Fibroblast of mammary gland (primary cell): ENCODE results near the gene CYP27C1.
"Not testable (repeated sequence)": the region's sequence is repeated elsewhere in the genome, so short reads cannot be mapped to it uniquely, and the experiment has no call there.

Source experiments
- DNase-seq: peaks from one replicate; pipeline ENCODE4 v3.0.0-alpha.2; 2010; ENCODE audit warnings: low read depth
- H3K4me3 ChIP-seq: 2 replicates; pipeline ENCODE4 v1.5.1; 2011; ENCODE audit warnings: low read depth, mild to moderate bottlenecking, low read length, moderate library complexity; ENCODE audit not compliant: control insufficient read depth
- TF ChIP-seq, protein P1 (sequence below): conservative IDR thresholded peaks from 2 replicates; pipeline ENCODE4 v1.5.1; 2011; ENCODE audit warnings: low read depth, low read length, inconsistent platforms; ENCODE audit not compliant: control insufficient read depth, insufficient read depth

Gene CYP27C1

DNA sequence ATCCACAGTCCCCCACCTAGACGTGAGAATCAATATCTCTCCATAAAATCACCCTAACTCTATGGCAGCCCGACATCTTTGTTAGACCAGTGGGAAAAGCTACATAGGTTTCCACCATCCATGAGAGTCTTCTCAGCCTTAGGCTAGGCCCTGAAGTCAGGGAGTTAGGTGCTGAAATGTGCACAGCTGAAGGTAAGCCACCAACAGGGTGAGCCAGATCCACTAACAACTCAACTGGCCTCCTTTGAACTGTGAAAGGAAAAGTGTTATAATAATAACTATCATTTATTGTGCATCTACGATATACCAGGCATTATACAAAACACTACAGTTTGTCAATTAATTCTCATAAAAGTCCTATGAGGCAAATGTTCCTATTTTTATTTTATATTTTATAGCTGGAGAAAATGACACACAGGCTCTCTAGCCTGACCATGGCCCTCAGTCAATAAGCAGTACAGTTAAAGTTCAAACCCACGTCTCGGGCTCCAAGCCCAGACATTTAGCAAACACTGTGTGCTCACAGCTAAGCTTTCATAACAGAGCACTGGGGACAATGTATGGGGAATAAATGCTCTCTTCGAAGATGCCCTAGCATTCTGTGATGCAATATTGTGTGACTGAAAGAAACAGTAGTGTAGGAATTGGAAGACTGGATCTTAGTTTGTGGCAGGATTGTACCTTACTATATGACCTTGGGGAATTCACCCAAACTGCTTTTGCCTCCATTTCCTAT is 11.2 kb upstream of the CYP27C1 start:
- no peak overlapping the region for H3K4me3 ChIP-seq
- TF ChIP-seq, protein P1, sequence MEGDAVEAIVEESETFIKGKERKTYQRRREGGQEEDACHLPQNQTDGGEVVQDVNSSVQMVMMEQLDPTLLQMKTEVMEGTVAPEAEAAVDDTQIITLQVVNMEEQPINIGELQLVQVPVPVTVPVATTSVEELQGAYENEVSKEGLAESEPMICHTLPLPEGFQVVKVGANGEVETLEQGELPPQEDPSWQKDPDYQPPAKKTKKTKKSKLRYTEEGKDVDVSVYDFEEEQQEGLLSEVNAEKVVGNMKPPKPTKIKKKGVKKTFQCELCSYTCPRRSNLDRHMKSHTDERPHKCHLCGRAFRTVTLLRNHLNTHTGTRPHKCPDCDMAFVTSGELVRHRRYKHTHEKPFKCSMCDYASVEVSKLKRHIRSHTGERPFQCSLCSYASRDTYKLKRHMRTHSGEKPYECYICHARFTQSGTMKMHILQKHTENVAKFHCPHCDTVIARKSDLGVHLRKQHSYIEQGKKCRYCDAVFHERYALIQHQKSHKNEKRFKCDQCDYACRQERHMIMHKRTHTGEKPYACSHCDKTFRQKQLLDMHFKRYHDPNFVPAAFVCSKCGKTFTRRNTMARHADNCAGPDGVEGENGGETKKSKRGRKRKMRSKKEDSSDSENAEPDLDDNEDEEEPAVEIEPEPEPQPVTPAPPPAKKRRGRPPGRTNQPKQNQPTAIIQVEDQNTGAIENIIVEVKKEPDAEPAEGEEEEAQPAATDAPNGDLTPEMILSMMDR, result no peak
- peak; percentile 58 for DNase-seq

DNA sequence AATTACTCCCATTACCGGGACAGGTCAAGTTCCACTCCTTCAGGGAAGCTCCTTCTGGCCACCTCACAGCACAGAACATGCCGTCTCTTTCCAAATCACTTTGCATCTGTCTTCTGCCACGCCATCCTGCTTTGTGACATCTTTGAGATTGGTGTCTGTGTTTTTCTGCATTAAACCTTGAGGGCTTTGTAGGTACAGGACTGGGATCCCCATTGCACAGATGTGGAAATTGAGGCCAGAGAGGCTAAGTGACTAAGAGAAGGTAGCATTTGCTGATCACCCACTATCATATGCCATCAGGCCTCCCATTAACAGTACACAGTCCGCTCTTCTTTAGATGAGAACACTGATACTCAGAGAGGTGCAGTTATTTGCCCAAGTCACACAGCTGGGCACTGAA is 9.5 kb upstream of the CYP27C1 start:
- TF ChIP-seq, protein P1, result no peak
- DNase-seq, result no peak
- no peak overlapping the region for H3K4me3 ChIP-seq

DNA sequence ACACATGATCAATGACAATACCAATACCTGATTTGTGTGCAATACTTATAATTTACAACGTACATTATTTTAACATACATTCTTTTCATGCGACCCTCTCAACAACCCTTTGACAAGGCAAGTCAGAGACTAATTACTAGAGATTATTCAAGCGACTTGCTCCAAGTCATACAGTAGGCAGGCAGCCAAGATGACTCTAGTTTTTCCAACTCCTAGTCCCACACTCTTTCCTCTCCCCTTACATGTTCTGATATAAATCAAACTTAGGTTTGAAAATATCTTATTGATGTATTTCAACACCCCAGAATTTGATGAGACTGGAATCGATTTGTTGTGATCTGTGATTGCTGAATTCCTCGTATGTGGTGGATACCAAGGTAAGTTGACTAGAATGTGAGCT is 8.0 kb upstream of the CYP27C1 start:
- peak; percentile 45 for DNase-seq
- TF ChIP-seq, protein P1, result no peak

DNA sequence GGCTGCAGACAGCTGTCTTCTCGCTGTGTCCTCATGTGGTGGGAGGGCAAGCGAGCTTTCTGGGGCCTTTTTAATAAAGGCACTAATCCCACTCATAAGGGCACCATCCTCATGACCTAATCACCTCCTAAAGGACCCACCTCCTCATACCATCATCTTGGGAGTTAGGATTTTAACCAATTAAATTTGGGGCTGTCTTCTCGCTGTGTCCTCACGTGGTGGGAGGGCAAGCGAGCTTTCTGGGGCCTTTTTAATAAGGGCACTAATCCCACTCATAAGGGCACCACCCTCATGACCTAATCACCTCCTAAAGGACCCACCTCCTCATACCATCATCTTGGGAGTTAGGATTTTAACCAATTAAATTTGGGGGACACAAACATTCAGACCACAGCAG is 7.2 kb upstream of the CYP27C1 start:
- not testable (repeated sequence) for H3K4me3 ChIP-seq, DNase-seq

More for the DNA sequence above, 8.0 kb upstream of the CYP27C1 start:
- no peak overlapping the region for H3K4me3 ChIP-seq

DNA sequence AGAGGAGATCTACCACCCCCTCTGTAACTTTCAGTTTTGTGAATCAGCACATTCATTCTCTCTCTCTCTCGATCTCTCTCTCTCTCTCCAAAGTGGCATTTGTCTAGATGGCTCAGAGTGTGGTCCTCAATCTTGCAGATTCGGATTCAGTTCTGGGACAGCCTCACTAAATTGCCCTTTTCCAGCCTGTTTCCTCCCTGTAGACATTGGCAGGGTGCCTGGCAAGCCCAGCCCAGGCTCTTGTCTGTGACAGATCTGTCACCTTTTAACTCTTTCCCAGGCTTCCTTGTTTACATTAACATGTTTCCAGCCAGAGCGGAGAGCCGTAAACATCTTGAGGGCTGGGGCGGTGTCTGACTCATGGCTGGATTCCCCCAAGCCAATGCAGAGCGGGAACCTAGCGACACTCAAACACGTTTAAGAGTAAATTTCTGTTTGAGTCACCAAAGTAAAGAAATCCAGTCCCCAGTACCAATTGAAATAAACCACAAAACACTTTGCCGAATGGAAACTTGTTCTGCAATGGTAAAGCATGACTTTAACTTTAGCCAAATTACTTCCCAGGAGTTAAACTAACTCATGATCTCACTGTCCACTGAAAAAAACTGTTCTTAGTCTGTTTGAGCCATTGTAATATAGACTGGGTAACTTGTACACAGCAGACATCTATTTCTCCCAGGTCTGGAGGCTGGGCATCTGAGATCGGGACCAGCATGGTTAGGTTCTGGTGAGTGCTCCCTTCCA is 6.6 kb upstream of the CYP27C1 start:
- no peak overlapping the region for H3K4me3 ChIP-seq
- peak; percentile 86 for DNase-seq
- TF ChIP-seq, protein P1, result no peak

DNA sequence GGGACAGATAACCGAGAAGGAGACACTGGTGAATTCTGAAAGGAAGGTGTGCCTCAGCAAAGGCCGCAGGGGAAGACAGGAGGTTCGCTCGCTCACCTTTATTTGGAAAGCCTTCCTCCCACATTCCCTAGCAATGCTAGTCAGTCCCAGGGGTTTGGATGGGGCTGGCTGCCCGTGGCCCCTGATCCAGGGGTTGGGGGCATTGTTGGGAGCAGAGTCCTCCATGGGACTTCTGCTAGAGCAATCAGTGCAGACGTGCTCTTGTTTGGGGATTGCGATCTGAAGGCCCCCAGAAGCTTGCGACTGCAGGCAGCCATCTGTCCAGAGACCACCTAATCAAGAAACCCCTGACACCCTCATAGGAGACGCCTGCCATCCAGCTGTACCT is 6.0 kb upstream of the CYP27C1 start:
- TF ChIP-seq, protein P1, result no peak
- no peak overlapping the region for H3K4me3 ChIP-seq
- DNase-seq, result no peak

DNA sequence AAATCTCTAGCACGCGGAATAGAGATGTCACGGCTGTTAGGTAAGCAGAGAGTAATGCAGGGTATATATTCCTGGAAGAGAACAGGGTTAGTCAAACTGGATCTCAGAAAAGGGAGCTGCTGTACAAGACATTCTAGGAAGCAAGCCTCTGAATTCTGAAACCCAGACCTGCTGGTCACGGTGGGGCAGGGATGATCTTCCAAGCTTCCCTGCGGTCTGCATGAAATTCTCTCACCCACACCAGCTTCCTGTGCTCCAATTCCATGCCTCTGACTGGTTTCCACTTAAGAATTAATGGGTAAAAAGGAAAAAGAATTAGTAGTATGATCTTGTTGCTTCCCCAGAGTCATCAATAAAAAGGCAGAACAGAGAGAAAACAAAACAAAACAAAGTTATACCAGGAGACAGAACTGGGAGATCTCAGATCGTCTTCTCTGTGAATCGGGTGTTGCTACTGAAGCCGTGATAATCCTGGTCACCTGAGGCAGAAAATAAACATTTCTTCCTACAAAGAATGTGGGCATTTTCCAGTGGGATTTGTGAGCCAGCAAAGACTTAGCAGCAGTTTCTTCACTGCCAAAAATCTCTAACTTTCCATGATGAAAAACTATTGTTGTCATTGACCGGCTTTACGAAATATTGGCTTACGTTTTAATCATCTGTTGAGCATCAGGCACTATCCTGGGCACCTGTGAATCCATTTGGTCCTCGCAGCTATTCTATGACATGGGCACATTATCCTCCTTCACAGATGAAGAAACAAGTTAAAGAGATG is 5.3 kb upstream of the CYP27C1 start:
- TF ChIP-seq, protein P1, result no peak
- no peak overlapping the region for H3K4me3 ChIP-seq
- peak; percentile 62 for DNase-seq

DNA sequence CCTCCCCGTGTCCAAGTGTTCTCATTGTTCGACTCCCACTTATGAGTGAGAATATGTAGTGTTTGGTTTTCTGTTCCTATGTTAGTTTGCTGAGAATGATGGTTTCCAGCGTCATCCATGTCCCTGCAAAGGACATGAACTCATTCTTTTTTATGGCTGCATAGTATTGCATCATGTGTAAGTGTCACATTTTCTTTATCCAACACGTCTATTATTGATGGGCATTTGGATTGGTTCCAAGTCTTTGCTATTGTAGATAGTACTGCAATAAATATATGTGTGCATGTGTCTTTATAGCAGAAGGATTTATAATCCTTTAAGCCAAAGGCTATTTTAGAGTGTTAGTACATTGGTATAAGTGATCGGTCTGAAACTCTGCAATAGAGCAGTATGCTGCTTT is 4.0 kb upstream of the CYP27C1 start:
- DNase-seq, H3K4me3 ChIP-seq: not testable (repeated sequence)
